Stimulated activated CD8-positive, alpha-beta memory T cell treated with anti-CD3 and anti-CD28 coated beads, Interleukin-4, amount 100 ng/mL, for 4 hours (primary cell): ENCODE data around the gene CCDC102B.
"Not testable (repeated sequence)": the region's sequence is repeated elsewhere in the genome, so short reads cannot be mapped to it uniquely, and the experiment has no call there.

Experiments used
- DNase-seq, 2 donors: peaks; one replicate each; pipeline ENCODE4 v3.0.0-alpha.2; 2020; ENCODE audit warnings: low read depth in 2 of 2, low spot score in 1 of 2

Gene CCDC102B

GRCh38 chr18:68965817-68966216, 167.9 kb downstream of the CCDC102B start:
- no peak for DNase-seq

- DNase-seq: no peak
Measured at GRCh38 chr18:68969027-68969426, 171.1 kb downstream of the CCDC102B start.

- no peak for DNase-seq
Measured at GRCh38 chr18:68972176-68972575, 174.3 kb downstream of the CCDC102B start.

- no peak for DNase-seq
Measured at GRCh38 chr18:68979737-68980136, 181.9 kb downstream of the CCDC102B start.

GRCh38 chr18:68983126-68983525, 185.2 kb downstream of the CCDC102B start:
- DNase-seq: no peak

- no peak for DNase-seq
Measured at GRCh38 chr18:68984342-68984741, 186.5 kb downstream of the CCDC102B start.

- DNase-seq: no peak
Measured at GRCh38 chr18:68985172-68985820, 187.4 kb downstream of the CCDC102B start.

GRCh38 chr18:68991286-68991685, 193.4 kb downstream of the CCDC102B start:
- no peak for DNase-seq

- DNase-seq: no peak
Measured at GRCh38 chr18:68992719-68993482, 195.0 kb downstream of the CCDC102B start.

GRCh38 chr18:68995675-68996074, 197.8 kb downstream of the CCDC102B start:
- DNase-seq: no peak

- DNase-seq: no peak
Measured at GRCh38 chr18:68997845-68998244, 200.0 kb downstream of the CCDC102B start.

GRCh38 chr18:69000366-69000765, 202.5 kb downstream of the CCDC102B start:
- no peak for DNase-seq

GRCh38 chr18:69002233-69002632, 204.4 kb downstream of the CCDC102B start:
- no peak for DNase-seq

- not testable (repeated sequence) for DNase-seq
Measured at GRCh38 chr18:69006212-69006611, 208.3 kb downstream of the CCDC102B start.

- no peak for DNase-seq
Measured at GRCh38 chr18:69008538-69008937, 210.7 kb downstream of the CCDC102B start.

GRCh38 chr18:69021211-69021805, 223.4 kb downstream of the CCDC102B start:
- no peak for DNase-seq

- DNase-seq: no peak
Measured at GRCh38 chr18:69022426-69022825, 224.5 kb downstream of the CCDC102B start.

GRCh38 chr18:69031571-69031970, 233.7 kb downstream of the CCDC102B start:
- no peak for DNase-seq

GRCh38 chr18:69032009-69032408, 234.1 kb downstream of the CCDC102B start:
- DNase-seq: no peak

- no peak for DNase-seq
Measured at GRCh38 chr18:69035756-69036155, 237.9 kb downstream of the CCDC102B start.

GRCh38 chr18:69044215-69044614, 246.3 kb downstream of the CCDC102B start:
- no peak for DNase-seq

- DNase-seq: no peak
Measured at GRCh38 chr18:69064063-69064462, 266.2 kb downstream of the CCDC102B start.
